Stomach (tissue), 9 donors: ENCODE results near the gene MGST3. TPM values are rescaled to one million over a fixed set of nuclear protein-coding genes. Genes with fewer than 3 reads are reported as not detected.

Experiments used
- DNase-seq, 2 donors: peaks; one replicate each; pipeline versions ENCODE4 v3.0.0 to v3.0.0-alpha.2; 2013 to 2019
- H3K27ac ChIP-seq, 5 donors: fragments of 200-600 bp in 4 of 5; sonication (generic) in 4 of 5; one replicate each; pipeline ENCODE4 v1.5.1; 2013 to 2019; ENCODE audit warnings: mild to moderate bottlenecking in 1 of 5, moderate library complexity in 1 of 5
- H3K27me3 ChIP-seq, 3 donors: fragments of 200-600 bp; sonication (generic); one replicate each; pipeline ENCODE4 v1.5.1; 2017 to 2019; ENCODE audit warnings: mixed run types in 1 of 3
- H3K36me3 ChIP-seq, 4 donors: fragments of 200-600 bp; sonication (generic); 1 replicate in 3 of 4; 2 replicates in 1 of 4; pipeline ENCODE4 v1.5.1; 2016 to 2019
- H3K4me1 ChIP-seq, 4 donors: fragments of 200-600 bp; sonication (generic); one replicate each; pipeline ENCODE4 v1.5.1; 2016 to 2019
- H3K4me3 ChIP-seq, 4 donors: fragments of 200-600 bp; sonication (generic) in 3 of 4; one replicate each; pipeline ENCODE4 v1.5.1; 2016 to 2019; ENCODE audit warnings: mild to moderate bottlenecking in 1 of 4
- H3K9me3 ChIP-seq, 4 donors: fragments of 200-600 bp; sonication (generic); one replicate each; pipeline ENCODE4 v1.5.1; 2016 to 2019
- CTCF ChIP-seq, 7 experiments: fragments of 450-650 bp in 4 of 7; fragments of 200-600 bp in 3 of 7; sonication (generic) in 3 of 7; IDR thresholded peaks; one replicate each; pipeline ENCODE4 v1.5.1; 2016 to 2019; ENCODE audit warnings: antibody characterized with exemption in 7 of 7, control low read depth in 2 of 7, mild to moderate bottlenecking in 1 of 7
- EP300 ChIP-seq: sonication (generic); formaldehyde crosslinking; IDR thresholded peaks from one replicate; pipeline ENCODE4 v1.6.1; 2017; ENCODE audit warnings: antibody characterized with exemption
- POLR2A ChIP-seq, 4 donors: fragments of 450-650 bp; IDR thresholded peaks; one replicate each; pipeline ENCODE4 v1.6.1; 2016; ENCODE audit warnings: antibody characterized with exemption in 4 of 4, control low read depth in 2 of 4, mild to moderate bottlenecking in 1 of 4, moderate library complexity in 1 of 4
- POLR2AphosphoS5 ChIP-seq, 3 donors: sonication (generic); formaldehyde crosslinking; IDR thresholded peaks; one replicate each; pipeline ENCODE4 v1.6.1; 2016; ENCODE audit warnings: antibody characterized with exemption in 3 of 3
- WGBS, 5 donors: extraction: QIAGEN DNeasy Blood & Tissue Kit in 3 of 5; methylation state at CpG; one replicate each; pipeline versions ENCODE4 v1.1.5 to v1.1.7; 2013 to 2018; 5-methylcytosine and 5-hydroxymethylcytosine counted together
- intact Hi-C: fragments of 100-400 bp; cut with DNase I; formaldehyde crosslinking; loops from one replicate; pipeline ENCODE4 v1.15.1; 2023; ENCODE audit warnings: low total_unique reads
- polyA plus RNA-seq, 3 donors: library from polyadenylated mRNA; stranded (reverse); fragments of 200-250 nt; gene quantifications; one replicate each; pipeline ENCODE4 v1.2.3, GENCODE V29; 2013
- total RNA-seq, 5 donors: library from RNA; depleted of rRNA; stranded (reverse); fragments of >200 nt; gene quantifications; one replicate each; pipeline versions ENCODE4 v1.1.0 to v1.2.3, GENCODE V29; 2014 to 2016
- donor health status: healthy with polysubstance abuse.
- donor health status: Bipolar disorder and iron deficiency.
- donor health status: healthy.

The MGST3 gene
- total and polyA plus RNA-seq, 8 donors = 46.1 to 310 (median 124) TPM

- TF ChIP-seq POLR2A (IDR thresholded peaks at IDR 0.05) (no peak), POLR2AphosphoS5 (IDR thresholded peaks at IDR 0.05) (no peak), CTCF (IDR thresholded peaks at IDR 0.05) (no peak), EP300 (no peak)
- Histone ChIP-seq H3K4me1 (no peaks in the 10 kb centered on the region), H3K36me3 (peaks cover 12 to 90% (median 88%) of the 10 kb centered on the region in 4 donors), H3K27ac (no peak overlapping the region), H3K27me3 (no peaks in the 10 kb centered on the region), H3K9me3 (no peaks in the 10 kb centered on the region), H3K4me3 (no peak overlapping the region)
- no peak for DNase-seq
- intact Hi-C loops = no loop called here
- 81 to 92% (median 89%) methylated on average over 3 of the region's 3 CpGs for WGBS, 5 donors
These were observed 31.2 kb downstream of the MGST3 start for GRCh38 chr1:165662186-165662585.

- H3K27ac ChIP-seq = no peak overlapping the region
- intact Hi-C loops = no loop called here
- no peak for TF ChIP-seq POLR2AphosphoS5 (IDR thresholded peaks at IDR 0.05)
- TF ChIP-seq CTCF (IDR thresholded peaks at IDR 0.05) = no peak
- no peak for TF ChIP-seq EP300
- TF ChIP-seq POLR2A (IDR thresholded peaks at IDR 0.05) = no peak
- no peaks in the 10 kb centered on the region for H3K27me3 ChIP-seq
- H3K4me1 ChIP-seq = no peaks in the 10 kb centered on the region
- no peak overlapping the region for H3K4me3 ChIP-seq
- DNase-seq = no peak
- no peaks in the 10 kb centered on the region for H3K9me3 ChIP-seq
- peaks cover 18 to 98% (median 94%) of the 10 kb centered on the region in 4 donors for H3K36me3 ChIP-seq
- WGBS, 5 donors = 69 to 96% (median 86%) methylated on average over 5 of the region's 5 CpGs
These were observed 35.3 kb downstream of the MGST3 start for GRCh38 chr1:165666152-165666825.

GRCh38 chr1:165668184-165668583, 37.1 kb downstream of the MGST3 start:
- Histone ChIP-seq H3K27me3 (no peaks in the 10 kb centered on the region), H3K4me1 (no peaks in the 10 kb centered on the region), H3K4me3 (no peak overlapping the region), H3K36me3 (peaks cover 18 to 95% (median 90%) of the 10 kb centered on the region in 4 donors), H3K27ac (no peak overlapping the region), H3K9me3 (no peaks in the 10 kb centered on the region)
- WGBS, 5 donors = 88 to 96% (median 93%) methylated on average over 3 of the region's 3 CpGs
- no peak for DNase-seq
- intact Hi-C loops = no loop called here
- TF ChIP-seq POLR2A (IDR thresholded peaks at IDR 0.05) = no peak
- TF ChIP-seq EP300 = no peak
- no peak for TF ChIP-seq POLR2AphosphoS5 (IDR thresholded peaks at IDR 0.05)
- no peak for TF ChIP-seq CTCF (IDR thresholded peaks at IDR 0.05)

- Histone ChIP-seq H3K27me3 (no peaks in the 10 kb centered on the region), H3K4me1 (no peaks in the 10 kb centered on the region), H3K9me3 (no peaks in the 10 kb centered on the region), H3K36me3 (peaks cover 9 to 90% (median 83%) of the 10 kb centered on the region in 4 donors), H3K27ac (no peak overlapping the region), H3K4me3 (no peak overlapping the region)
- no peak for DNase-seq
- WGBS, 5 donors = 90 to 98% (median 96%) methylated on average over 2 of the region's 2 CpGs
- intact Hi-C loops = no loop called here
- TF ChIP-seq POLR2AphosphoS5 (IDR thresholded peaks at IDR 0.05) (no peak), POLR2A (IDR thresholded peaks at IDR 0.05) (no peak), EP300 (no peak), CTCF (IDR thresholded peaks at IDR 0.05) (no peak)
These were observed 40.5 kb downstream of the MGST3 start for GRCh38 chr1:165671526-165671925.
